Karpas-422 (cell line): Measurements from ENCODE around the gene MYO3A. TPM values are rescaled to one million over a fixed set of nuclear protein-coding genes. Genes with fewer than 3 reads are reported as not detected.

Experiments
- DNase-seq: peaks from one replicate; pipeline ENCODE4 v3.0.0-alpha.2; 2015
- H2AFZ ChIP-seq: fragments of 200-600 bp; sonication (generic); 2 replicates; pipeline ENCODE4 v1.6.1; 2014; ENCODE audit warnings: antibody characterized with exemption, low read length, mixed read lengths
- H3K27ac ChIP-seq: fragments of 200-600 bp; sonication (generic); 2 replicates; pipeline ENCODE4 v1.5.1; 2014; ENCODE audit warnings: mild to moderate bottlenecking, low read length, moderate library complexity
- H3K27me3 ChIP-seq: fragments of 200-600 bp; sonication (generic); 2 replicates; pipeline ENCODE4 v1.6.1; 2014; ENCODE audit warnings: low read length, mixed read lengths
- H3K36me3 ChIP-seq: fragments of 200-600 bp; sonication (generic); 2 replicates; pipeline ENCODE4 v1.6.1; 2014; ENCODE audit warnings: low read length, mixed read lengths; ENCODE audit not compliant: insufficient read depth
- H3K4me1 ChIP-seq: fragments of 200-600 bp; sonication (generic); 2 replicates; pipeline ENCODE4 v1.6.1; 2014; ENCODE audit warnings: mild to moderate bottlenecking, low read length, mixed read lengths
- H3K4me2 ChIP-seq: fragments of 200-600 bp; sonication (generic); 2 replicates; pipeline ENCODE4 v1.6.1; 2014; ENCODE audit warnings: low read length, low read depth, mild to moderate bottlenecking; ENCODE audit not compliant: poor library complexity, severe bottlenecking
- H3K4me3 ChIP-seq: fragments of 200-600 bp; sonication (generic); 2 replicates; pipeline ENCODE4 v1.5.1; 2014; ENCODE audit warnings: mild to moderate bottlenecking, antibody characterized with exemption, low read length, mixed read lengths
- H3K79me2 ChIP-seq: fragments of 200-600 bp; sonication (generic); 2 replicates; pipeline ENCODE4 v1.6.1; 2014; ENCODE audit warnings: mild to moderate bottlenecking, low read length, mixed read lengths
- H3K9ac ChIP-seq: fragments of 200-600 bp; sonication (generic); 2 replicates; pipeline ENCODE4 v1.6.0; 2014; ENCODE audit warnings: low read length
- H3K9me2 ChIP-seq: fragments of 200-600 bp; sonication (generic), shearing (Covaris generic); replicated peaks from 2 replicates; pipeline ENCODE4 v1.6.0; 2014; ENCODE audit warnings: mild to moderate bottlenecking, low read length, moderate library complexity; ENCODE audit not compliant: insufficient read depth
- H3K9me3 ChIP-seq: fragments of 300-700, 200-600 bp; sonication (generic); 2 replicates; pipeline ENCODE4 v1.6.1; 2014; ENCODE audit warnings: low read length, mixed read lengths
- H4K20me1 ChIP-seq: fragments of 200-600 bp; sonication (generic); 2 replicates; pipeline ENCODE4 v1.6.1; 2014; ENCODE audit warnings: mild to moderate bottlenecking, antibody characterized with exemption, low read length, low read depth; ENCODE audit not compliant: insufficient read depth
- total RNA-seq: library from RNA; depleted of rRNA; stranded (reverse); fragments of >200 nt; shearing (Covaris generic); gene quantifications from 2 replicates; pipeline ENCODE4 v1.2.3, GENCODE V29; 2014; ENCODE audit warnings: low replicate concordance

MYO3A gene
- total RNA-seq, 1 experiment from 2014 or later, result not detected

DNA sequence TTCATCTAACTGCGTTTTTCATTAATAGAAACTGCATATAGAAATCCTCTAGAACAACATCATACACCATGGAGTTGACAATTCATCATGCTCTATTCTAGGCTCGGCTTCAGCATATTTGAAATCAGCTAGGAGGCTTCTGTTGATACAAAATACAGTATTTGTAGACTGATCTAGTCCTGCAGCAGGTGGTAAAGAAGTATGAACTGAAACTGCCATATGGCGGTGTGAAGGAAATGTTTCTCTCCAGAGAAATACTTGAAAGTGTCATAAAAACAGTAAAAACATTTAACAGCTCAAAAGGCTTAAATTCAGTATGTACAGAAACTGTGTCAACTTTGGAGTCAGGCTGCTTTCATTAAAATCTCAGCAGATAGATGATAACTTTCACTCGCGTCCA, 32.0 kb upstream of the MYO3A start:
- Histone ChIP-seq H3K27me3 (no peaks in the 10 kb centered on the region), H3K79me2 (no peaks in the 10 kb centered on the region), H4K20me1 (no peaks in the 10 kb centered on the region), H3K4me3 (no peak overlapping the region), H3K4me1 (no peaks in the 10 kb centered on the region), H2AFZ (no peak overlapping the region), H3K9me3 (no peaks in the 10 kb centered on the region), H3K9ac (no peak overlapping the region), H3K27ac (no peak overlapping the region), H3K9me2 (no peaks in the 10 kb centered on the region), H3K36me3 (no peaks in the 10 kb centered on the region), H3K4me2 (no peak overlapping the region)
- DNase-seq, result no peak

DNA sequence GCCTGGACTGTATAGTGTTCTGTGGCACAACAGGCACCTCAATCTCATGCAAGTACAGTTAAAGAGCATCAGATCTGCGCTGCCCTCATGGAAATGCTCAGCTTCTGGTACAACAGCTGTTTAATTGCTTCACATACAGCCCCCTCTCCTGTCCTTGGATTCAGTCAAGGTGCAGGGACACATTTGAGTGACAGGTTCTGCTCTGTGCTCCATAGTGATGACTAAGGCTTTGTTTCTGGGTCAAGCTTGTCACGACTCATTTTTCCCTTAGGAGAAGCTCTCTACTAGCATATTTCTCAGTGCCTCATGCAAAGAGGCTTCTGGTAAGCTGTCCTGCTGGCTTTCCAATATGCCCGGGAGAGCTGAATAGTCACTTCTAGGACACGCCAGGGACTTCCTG, 26.8 kb upstream of the MYO3A start:
- Histone ChIP-seq H3K9me3 (no peaks in the 10 kb centered on the region), H3K27me3 (no peaks in the 10 kb centered on the region), H3K4me3 (no peak overlapping the region), H3K4me2 (no peak overlapping the region), H3K27ac (no peak overlapping the region), H4K20me1 (no peaks in the 10 kb centered on the region), H3K79me2 (no peaks in the 10 kb centered on the region), H3K4me1 (no peaks in the 10 kb centered on the region), H3K36me3 (no peaks in the 10 kb centered on the region), H2AFZ (no peak overlapping the region), H3K9me2 (no peaks in the 10 kb centered on the region), H3K9ac (no peak overlapping the region)
- DNase-seq, result no peak

DNA sequence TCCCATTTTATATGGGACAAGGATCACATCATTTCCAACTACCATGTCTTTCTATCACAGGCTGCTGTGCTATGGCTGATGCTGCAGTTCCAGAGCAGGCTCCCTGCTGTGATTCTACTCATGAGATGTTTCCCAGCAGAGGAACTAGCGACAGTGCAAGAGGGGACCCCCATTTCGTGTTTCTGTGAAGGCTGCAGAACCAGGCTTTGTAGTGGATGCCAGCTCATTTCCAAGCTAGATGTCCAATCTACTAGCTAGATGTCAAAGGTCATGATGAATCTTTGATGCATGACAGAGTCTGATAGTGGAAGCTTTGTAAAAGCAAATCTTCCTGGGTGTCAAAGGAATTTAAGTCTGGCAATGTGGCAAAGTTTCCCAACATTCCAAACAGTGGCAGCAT, 21.2 kb upstream of the MYO3A start:
- Histone ChIP-seq H2AFZ (no peak overlapping the region), H3K9me3 (no peaks in the 10 kb centered on the region), H3K9ac (no peak overlapping the region), H4K20me1 (no peaks in the 10 kb centered on the region), H3K4me1 (no peaks in the 10 kb centered on the region), H3K27ac (no peak overlapping the region), H3K27me3 (no peaks in the 10 kb centered on the region), H3K9me2 (no peaks in the 10 kb centered on the region), H3K79me2 (no peaks in the 10 kb centered on the region), H3K4me3 (no peak overlapping the region), H3K36me3 (no peaks in the 10 kb centered on the region), H3K4me2 (no peak overlapping the region)
- DNase-seq, result no peak

DNA sequence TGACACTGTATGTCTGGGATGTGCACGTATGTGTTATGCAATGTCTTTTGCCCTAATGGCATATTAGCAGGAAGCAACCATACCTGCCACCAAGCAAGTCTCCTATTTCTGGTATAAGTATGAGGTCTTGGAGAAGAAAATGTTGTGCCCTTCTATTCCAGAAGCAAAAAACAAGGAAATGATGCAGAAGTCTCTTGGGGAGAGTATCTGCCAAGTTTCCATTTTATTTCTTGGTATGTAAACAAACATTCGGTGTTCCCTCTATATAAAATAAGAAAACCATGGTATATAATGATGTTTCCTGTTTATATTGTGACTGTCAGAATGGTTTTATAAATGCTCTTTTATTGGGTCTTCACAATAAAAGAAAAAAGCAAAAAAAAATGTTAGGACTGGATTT, 19.3 kb upstream of the MYO3A start:
- no peak overlapping the region for H3K4me2 ChIP-seq
- no peaks in the 10 kb centered on the region for H3K9me3 ChIP-seq
- H4K20me1 ChIP-seq, result no peaks in the 10 kb centered on the region
- no peak overlapping the region for H3K4me3 ChIP-seq
- no peaks in the 10 kb centered on the region for H3K9me2 ChIP-seq
- no peaks in the 10 kb centered on the region for H3K4me1 ChIP-seq
- H3K27me3 ChIP-seq, result no peaks in the 10 kb centered on the region
- no peak overlapping the region for H3K9ac ChIP-seq
- H3K36me3 ChIP-seq, result no peaks in the 10 kb centered on the region
- DNase-seq, result no peak
- no peak overlapping the region for H2AFZ ChIP-seq
- no peak overlapping the region for H3K27ac ChIP-seq
- no peaks in the 10 kb centered on the region for H3K79me2 ChIP-seq

DNA sequence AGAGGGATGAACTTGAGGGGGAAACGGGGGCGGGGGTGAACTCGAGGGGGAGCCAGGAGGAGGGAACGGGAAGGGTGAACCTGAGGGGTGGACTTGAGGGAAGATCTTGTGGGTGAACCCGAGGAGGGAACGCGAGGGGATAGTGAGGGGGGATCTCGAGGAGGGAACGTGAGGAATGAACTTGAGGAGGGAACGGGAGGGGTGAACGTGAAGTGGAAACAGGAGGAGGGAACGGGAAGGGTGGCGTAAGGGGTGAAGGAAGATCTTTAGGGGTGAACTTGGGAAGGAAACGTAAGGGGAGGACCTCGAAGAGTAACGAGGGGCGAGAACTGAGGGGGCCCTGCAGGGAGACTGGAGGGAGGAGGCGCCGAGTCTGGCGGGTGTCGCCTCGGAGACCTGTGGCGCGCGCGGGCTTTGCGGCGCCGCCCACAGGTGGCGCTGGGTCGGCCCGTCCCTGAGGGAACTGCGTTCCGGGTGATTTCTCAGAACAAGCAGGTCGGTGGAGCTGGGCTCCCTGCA, 651 bp downstream of the MYO3A start:
- H2AFZ ChIP-seq, result no peak overlapping the region

DNA sequence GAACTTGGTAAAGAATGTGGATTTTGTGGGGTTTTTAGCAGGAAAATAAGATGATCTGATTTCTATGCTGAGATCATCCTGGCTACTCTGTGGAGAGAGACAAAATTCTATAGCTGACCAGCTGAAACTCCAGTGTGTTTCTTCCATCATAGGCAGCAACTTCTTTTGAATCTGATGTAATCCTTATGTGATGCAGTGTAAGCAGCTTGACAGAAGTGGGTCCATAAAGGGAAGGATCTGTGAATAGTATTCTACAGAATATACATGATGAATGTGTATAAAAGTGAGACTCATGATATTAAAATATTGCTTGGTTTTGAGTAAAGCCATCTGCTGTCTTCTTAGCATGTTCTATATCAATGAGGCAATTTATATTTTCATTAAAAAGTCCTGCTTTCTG, 4.4 kb downstream of the MYO3A start:
- H3K27ac ChIP-seq, result no peak overlapping the region
- H4K20me1 ChIP-seq, result no peaks in the 10 kb centered on the region
- no peak overlapping the region for H3K4me2 ChIP-seq
- H3K9ac ChIP-seq, result no peak overlapping the region
- H3K4me3 ChIP-seq, result no peak overlapping the region
- no peak overlapping the region for H2AFZ ChIP-seq
- H3K27me3 ChIP-seq, result no peaks in the 10 kb centered on the region
- no peak for DNase-seq
- no peaks in the 10 kb centered on the region for H3K9me2 ChIP-seq
- H3K79me2 ChIP-seq, result no peaks in the 10 kb centered on the region
- H3K9me3 ChIP-seq, result no peaks in the 10 kb centered on the region
- H3K4me1 ChIP-seq, result no peaks in the 10 kb centered on the region
- H3K36me3 ChIP-seq, result no peaks in the 10 kb centered on the region

More for the DNA sequence above, 651 bp downstream of the MYO3A start:
- Histone ChIP-seq H3K27me3 (no peaks in the 10 kb centered on the region), H3K9me2 (no peaks in the 10 kb centered on the region), H4K20me1 (no peaks in the 10 kb centered on the region), H3K4me3 (no peak overlapping the region), H3K27ac (no peak overlapping the region), H3K4me1 (no peaks in the 10 kb centered on the region), H3K4me2 (no peak overlapping the region), H3K9ac (no peak overlapping the region), H3K36me3 (no peaks in the 10 kb centered on the region), H3K79me2 (no peaks in the 10 kb centered on the region), H3K9me3 (no peaks in the 10 kb centered on the region)
- DNase-seq, result no peak

DNA sequence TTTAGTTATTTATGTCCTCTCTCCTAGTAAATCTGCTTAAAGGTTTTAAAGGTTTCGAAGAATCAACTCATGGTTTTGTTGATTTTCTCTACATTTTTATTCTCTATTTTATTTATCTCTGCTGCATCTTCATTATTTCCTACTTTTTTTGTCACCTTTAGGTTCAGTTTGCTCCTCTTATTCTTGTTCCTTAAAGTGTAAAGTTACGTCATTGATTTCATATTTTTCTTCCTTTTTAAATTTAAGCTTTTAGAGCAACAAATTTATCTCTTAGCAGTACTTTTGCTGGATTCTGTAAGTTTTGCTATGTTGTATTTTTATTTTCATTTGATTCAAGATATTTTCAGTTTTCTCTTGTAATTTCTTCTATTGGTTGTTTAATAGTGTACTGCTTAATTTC, 10.7 kb downstream of the MYO3A start:
- Histone ChIP-seq H3K27me3 (no peaks in the 10 kb centered on the region), H3K79me2 (no peaks in the 10 kb centered on the region), H2AFZ (no peak overlapping the region), H3K9me2 (no peaks in the 10 kb centered on the region), H3K9me3 (no peaks in the 10 kb centered on the region), H3K27ac (no peak overlapping the region), H3K4me3 (no peak overlapping the region), H3K36me3 (no peaks in the 10 kb centered on the region), H4K20me1 (no peaks in the 10 kb centered on the region), H3K9ac (no peak overlapping the region), H3K4me2 (no peak overlapping the region), H3K4me1 (no peaks in the 10 kb centered on the region)
- DNase-seq, result no peak

DNA sequence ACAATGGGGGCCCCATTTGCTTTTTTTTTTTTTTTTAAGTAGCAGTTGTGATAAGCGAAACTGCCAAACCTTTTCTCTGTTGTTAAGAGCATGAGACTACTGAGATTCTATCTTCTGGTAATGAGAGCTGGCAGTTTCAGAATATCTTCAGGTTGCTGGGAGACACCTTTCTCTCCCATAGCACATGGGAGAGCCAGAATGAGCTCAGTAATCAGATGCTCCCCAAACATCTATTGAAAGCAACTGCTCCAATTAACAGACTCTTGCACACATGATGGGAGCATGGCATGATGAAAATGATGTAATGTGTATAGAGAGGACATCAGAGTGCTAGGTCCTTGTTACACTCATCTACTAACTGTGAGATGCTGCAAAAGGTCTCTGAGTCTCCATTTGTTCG, 18.8 kb downstream of the MYO3A start:
- H3K27ac ChIP-seq, result no peak overlapping the region

DNA sequence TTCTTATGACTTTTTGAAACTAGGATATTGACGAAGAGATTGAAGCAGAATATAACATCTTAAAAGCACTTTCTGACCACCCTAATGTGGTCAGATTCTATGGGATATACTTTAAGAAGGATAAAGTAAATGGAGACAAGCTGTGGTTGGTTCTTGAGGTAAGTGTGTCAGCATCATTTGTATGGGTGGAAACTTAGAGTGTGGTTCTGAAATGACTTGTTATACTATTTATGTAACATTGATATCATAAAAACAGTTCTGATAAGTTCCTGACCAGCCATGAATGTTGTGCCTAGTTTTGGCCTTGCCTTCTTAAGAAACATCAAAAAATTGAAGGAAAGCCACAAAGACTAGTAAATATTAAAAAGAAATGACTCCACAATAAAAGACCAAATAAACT, 20.8 kb downstream of the MYO3A start:
- Histone ChIP-seq H3K27ac (no peak overlapping the region), H3K79me2 (no peaks in the 10 kb centered on the region), H3K4me1 (no peaks in the 10 kb centered on the region), H3K4me3 (no peak overlapping the region), H3K36me3 (no peaks in the 10 kb centered on the region), H3K4me2 (no peak overlapping the region), H4K20me1 (no peaks in the 10 kb centered on the region), H3K9me3 (no peaks in the 10 kb centered on the region), H3K9me2 (no peaks in the 10 kb centered on the region; the same call in 1 of the 2 replicates), H3K27me3 (0 out of 2 replicates have a peak, but pooled peaks cover 2% of the 10 kb centered on the region), H3K9ac (no peak overlapping the region), H2AFZ (no peak overlapping the region)
- DNase-seq, result no peak

More for the DNA sequence above, 18.8 kb downstream of the MYO3A start:
- Histone ChIP-seq H2AFZ (no peak overlapping the region), H3K9me3 (no peaks in the 10 kb centered on the region), H3K4me1 (no peaks in the 10 kb centered on the region), H3K9me2 (no peaks in the 10 kb centered on the region; the same call in 1 of the 2 replicates), H3K4me3 (no peak overlapping the region), H3K9ac (no peak overlapping the region), H3K36me3 (no peaks in the 10 kb centered on the region), H3K4me2 (no peak overlapping the region), H3K79me2 (no peaks in the 10 kb centered on the region), H4K20me1 (no peaks in the 10 kb centered on the region), H3K27me3 (no peaks in the 10 kb centered on the region)
- DNase-seq, result no peak
